IPS DF 19.7 (cell line): ENCODE measurements around the gene AIRE.
A peak's percentile ranks its signal among the peaks of the same experiment; 100 is the strongest.
"Not testable (repeated sequence)": the region's sequence is repeated elsewhere in the genome, so short reads cannot be mapped to it uniquely, and the experiment has no call there.

Source experiments
- DNase-seq: peaks from one replicate; pipeline ENCODE4 v3.0.0-alpha.2; 2013; ENCODE audit warnings: low read depth, low spot score

Gene AIRE

GRCh38 chr21:44291078-44291935, 5.6 kb downstream of the AIRE start:
- no peak for DNase-seq

DNA sequence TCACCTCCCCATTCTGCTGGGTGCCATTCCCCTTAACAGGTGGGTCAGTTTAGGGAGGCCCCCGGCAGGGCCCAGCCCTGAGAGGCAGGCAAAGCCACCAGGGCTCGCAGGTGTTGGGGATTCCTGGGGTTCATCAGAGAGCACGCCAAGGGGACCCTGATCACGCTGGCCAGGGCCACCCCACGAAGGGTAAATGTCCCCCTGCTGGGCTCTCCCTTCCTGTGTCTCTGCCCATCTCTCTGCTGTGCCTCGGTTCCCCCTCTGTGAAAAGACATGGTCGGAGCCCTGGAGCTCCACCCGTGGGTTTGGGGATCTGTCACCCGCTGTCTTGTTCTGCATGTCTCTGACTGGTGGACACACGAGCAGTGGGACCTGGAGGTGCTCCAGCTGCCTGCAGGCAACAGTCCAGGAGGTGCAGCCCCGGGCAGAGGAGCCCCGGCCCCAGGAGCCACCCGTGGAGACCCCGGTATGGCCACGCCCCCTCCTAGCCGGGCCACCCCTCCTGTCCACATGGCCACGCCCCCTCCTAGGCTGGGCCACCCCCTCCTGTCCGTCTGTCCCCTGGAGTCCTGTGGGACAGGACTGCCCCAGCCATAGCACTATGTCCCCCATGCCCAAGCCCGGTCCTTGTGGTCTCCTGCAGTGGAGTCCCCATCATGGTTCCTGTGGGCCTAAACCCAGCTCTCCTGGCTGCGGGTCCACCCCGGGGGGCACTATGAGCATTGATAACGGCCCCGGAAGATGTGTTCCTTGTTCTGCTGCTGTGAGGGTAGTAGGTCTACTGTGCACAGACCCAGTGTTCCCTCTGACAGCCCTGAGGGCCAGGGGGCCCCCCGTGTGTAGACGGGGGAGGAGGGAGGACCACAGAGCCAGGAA, 6.5 kb downstream of the AIRE start:
- no peak for DNase-seq

- no peak for DNase-seq
Measured at GRCh38 chr21:44292812-44293195, 7.1 kb downstream of the AIRE start.

- no peak for DNase-seq
Measured at GRCh38 chr21:44293551-44294231, 8.0 kb downstream of the AIRE start.

DNA sequence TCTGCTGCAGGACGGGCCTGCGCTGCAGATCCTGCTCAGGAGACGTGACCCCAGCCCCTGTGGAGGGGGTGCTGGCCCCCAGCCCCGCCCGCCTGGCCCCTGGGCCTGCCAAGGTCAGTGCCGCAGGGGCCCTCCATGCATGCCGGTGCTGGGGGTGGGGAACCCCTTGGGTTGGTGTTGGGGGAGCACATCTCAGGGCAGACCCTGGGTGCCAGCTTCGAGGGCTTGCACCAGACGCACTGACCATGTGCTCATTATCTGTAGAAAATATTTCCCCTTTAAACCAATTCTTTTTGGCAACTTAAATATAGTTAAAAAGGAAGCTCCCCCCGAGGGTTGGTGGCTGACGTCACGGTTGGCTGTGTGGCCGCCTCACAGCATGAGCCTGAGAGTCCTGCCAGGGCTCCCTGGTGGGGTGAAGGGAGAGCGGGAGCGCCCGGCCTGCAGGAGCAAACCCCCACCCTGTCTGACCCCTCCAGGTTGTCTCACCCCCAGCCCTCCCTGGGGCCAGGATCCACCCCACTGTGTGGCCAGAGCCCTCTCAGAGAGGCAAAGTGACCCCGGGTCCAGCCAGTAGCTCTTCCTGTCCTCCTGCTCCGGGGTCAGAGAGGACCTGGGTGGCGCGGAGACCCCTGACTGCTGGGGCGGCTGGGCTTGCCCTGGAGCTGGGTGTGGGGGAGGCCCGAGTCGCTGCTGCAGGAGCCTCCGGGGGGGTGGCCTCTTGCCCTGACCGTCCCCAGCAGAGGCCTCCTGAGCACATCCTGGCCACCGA, 8.9 kb downstream of the AIRE start:
- DNase-seq = no peak

- no peak for DNase-seq
Measured at GRCh38 chr21:44295163-44295573, 9.5 kb downstream of the AIRE start.

DNA sequence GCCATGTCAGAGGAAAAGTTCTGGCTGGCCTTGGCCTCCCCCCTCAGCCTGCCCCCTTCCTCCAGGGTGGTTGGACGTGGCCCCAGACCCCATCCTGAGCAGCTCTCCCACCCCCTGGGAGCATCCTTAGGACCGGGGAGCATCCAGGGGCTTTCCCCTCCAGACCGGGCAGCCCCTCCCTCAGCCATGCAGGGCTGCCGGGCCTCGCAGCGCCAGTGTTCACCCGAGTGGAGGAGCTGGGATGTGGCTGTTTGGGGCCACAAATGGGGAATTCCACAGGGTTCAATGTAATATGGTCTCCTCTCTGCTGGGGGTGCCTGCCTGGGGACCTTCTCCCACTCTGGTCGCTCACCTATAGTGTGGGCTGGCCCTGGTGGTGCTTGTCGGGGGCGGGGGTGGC, 10.0 kb downstream of the AIRE start:
- DNase-seq = no peak

GRCh38 chr21:44296103-44296519, 10.4 kb downstream of the AIRE start:
- DNase-seq = no peak

GRCh38 chr21:44296916-44297315, 11.2 kb downstream of the AIRE start:
- DNase-seq = no peak

- DNase-seq = peak; percentile 42
Measured at GRCh38 chr21:44297525-44298290, 12.0 kb downstream of the AIRE start.

DNA sequence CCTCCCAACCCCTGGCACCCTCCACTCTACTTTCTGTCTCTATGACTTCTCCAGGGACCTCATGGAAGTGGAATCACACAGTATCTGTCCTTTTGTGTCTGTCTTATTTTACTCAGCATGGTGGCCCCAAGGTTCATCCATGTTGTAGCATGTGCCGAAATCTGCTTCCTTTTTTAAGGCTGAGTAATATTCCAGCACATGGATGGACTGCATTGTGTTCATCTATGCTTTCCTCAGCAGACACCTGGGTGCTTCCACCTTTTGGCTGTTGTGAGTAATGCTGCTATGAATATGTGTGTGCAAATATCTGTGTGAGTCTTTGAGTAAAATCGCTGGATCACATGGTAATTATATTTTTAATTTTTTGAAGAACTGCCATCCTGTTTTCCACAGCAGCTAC, 12.6 kb downstream of the AIRE start:
- no peak for DNase-seq

DNA sequence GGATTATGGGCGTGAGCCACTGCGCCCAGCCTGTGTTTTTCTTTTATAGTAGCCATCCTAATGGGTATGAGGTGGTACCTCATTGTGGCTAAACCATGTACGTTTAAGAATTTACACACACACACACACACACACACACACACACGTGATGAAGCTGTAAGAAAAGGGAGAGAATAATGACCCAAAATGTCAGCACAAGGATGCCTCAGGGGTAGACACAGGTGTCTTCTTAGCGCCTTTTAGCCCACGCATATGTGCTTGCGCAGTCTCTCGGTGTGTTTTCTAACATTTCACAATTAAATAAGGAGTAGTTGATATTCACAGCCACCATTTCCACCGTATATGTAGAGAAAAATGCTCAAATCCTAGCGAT, 13.4 kb downstream of the AIRE start:
- DNase-seq = no peak

GRCh38 chr21:44299458-44300261, 14.0 kb downstream of the AIRE start, which contains the start of gene PFKL:
Gene PFKL, plus strand, starts transcription at chr21:44300053. Its CDS starts 53 bp downstream, at chr21:44300106.
- no peak for DNase-seq

DNA sequence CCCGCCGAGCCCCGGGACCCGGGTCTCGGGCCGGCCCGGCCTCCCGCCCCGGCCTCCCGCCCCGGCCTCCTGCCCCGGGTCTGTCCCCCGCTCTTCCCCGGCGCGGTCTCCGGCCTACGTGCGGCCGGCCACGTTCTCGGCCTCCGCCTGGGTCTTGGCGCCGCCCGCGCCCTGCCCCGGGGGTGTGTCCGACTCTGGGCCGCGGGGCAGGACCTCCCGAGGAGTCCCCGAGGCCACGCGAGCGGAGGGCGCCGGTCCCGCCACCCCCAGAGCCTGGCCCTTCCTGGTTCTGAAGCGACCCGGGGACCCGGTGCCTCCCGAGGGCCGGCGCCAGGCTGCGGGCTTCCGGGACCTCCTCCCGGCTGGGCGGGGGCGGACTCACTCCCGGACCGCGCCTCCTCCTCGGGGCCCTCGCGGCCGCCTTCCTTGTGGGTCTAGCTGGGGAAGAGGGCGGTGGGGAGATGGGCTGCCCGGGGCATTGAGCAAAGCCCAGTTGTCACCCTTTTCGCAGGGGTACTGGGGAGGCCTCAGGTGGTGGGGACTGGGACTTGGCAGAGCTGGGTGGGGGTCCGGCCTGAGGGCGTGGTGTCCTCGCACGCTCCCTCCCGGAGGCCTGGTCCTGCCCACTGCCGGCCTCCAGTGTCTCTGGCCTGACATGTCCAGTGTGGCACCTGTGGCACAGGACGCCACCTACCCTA, 14.7 kb downstream of the AIRE start:
- no peak for DNase-seq

- no peak for DNase-seq
Measured at GRCh38 chr21:44301141-44301540, 15.5 kb downstream of the AIRE start.

GRCh38 chr21:44301961-44302406, 16.3 kb downstream of the AIRE start:
- no peak for DNase-seq

DNA sequence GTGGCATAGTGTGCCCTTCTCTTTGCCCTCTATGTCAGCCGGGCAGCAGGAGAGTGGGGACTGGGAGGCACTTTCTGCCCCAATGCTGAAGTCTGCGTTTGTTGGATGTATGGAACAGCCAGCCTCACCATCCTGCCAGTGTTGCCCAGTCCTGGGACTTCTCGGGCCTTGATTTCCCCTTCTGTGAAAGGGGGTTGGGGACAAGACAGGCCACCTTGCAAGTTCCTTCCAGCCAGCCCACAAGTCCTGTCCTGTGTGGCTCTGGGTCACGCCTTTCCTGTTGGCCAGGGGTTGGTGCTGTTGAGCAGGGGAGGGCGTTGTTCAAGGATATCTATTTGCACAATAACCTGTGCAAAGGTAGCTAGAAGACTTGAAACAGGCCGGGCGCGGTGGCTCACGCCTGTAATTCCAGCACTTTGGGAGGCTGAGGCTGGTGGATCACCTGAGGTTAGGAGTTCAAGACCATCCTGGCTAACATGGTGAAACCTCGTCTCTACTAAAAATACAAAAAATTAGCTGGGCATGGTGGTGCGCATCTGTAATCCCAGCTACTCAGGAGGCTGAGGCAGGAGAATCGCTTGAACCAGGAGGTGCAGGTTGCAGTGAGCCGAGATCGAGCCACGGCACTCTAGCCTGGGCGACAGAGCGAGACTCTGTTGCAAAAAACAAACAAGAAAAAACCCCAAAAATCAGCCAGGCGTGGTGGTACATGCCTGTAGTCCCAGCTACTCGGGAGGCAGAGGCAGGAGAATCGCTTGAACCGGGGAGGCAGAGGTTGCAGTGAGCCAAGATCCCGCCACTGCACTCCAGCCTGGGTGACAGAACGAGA, 17.1 kb downstream of the AIRE start:
- not testable (repeated sequence) for DNase-seq

- no peak for DNase-seq
Measured at GRCh38 chr21:44303490-44303981, 17.9 kb downstream of the AIRE start.
